ENCODE data around the gene ATP8A2. TPM values are rescaled to one million over a fixed set of nuclear protein-coding genes. Genes with fewer than 3 reads are reported as not detected.

Gene ATP8A2
- total RNA-seq, 4 donors from 2014 or later: 0.29 to 0.65 (median 0.46) TPM

DNA sequence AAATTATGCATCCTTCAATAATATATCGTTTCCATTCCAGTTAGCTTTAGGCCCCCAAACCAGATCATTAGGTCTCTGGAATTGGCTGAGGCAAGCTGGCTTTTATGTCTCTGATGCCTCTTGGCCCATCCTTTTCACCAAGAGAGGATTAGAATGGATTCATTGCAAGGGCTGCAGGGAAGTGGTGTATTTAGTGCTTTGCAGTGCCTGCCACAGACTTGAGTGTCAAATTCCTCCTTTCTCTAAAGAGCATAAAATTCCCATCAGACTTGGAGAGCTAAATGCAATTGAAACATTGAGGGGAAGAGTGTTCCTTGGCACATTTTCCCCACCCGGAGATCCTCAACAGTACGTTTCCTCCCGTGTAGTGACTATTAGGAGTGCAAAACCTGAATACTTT lies 302.6 kb downstream of the ATP8A2 start:
- DNase-seq (ENCODE audit: extremely low spot score): no peak
- Histone ChIP-seq H3K27ac (replicated peaks in 1 of 4) (no peak overlapping the region), H3K27me3 (no peaks in the 10 kb centered on the region), H3K9me3 (peaks cover 0 to 9% (median 3%) of the 10 kb centered on the region in 4 donors), H3K4me3 (no peak overlapping the region), H3K36me3 (no peaks in the 10 kb centered on the region), H3K4me1 (no peaks in the 10 kb centered on the region)
- intact Hi-C loops (cut with DNase I): no loop called here
- 91% methylated on average over 4 of the region's 4 CpGs for WGBS
- TF ChIP-seq, protein P1, sequence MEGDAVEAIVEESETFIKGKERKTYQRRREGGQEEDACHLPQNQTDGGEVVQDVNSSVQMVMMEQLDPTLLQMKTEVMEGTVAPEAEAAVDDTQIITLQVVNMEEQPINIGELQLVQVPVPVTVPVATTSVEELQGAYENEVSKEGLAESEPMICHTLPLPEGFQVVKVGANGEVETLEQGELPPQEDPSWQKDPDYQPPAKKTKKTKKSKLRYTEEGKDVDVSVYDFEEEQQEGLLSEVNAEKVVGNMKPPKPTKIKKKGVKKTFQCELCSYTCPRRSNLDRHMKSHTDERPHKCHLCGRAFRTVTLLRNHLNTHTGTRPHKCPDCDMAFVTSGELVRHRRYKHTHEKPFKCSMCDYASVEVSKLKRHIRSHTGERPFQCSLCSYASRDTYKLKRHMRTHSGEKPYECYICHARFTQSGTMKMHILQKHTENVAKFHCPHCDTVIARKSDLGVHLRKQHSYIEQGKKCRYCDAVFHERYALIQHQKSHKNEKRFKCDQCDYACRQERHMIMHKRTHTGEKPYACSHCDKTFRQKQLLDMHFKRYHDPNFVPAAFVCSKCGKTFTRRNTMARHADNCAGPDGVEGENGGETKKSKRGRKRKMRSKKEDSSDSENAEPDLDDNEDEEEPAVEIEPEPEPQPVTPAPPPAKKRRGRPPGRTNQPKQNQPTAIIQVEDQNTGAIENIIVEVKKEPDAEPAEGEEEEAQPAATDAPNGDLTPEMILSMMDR (IDR thresholded peaks at IDR 0.05): no peak
- TF ChIP-seq POLR2AphosphoS5 (IDR thresholded peaks at IDR 0.05) (no peak), POLR2A (IDR thresholded peaks at IDR 0.05; ENCODE audit: low read depth) (no peak), EP300 (IDR thresholded peaks at IDR 0.05) (no peak)

DNA sequence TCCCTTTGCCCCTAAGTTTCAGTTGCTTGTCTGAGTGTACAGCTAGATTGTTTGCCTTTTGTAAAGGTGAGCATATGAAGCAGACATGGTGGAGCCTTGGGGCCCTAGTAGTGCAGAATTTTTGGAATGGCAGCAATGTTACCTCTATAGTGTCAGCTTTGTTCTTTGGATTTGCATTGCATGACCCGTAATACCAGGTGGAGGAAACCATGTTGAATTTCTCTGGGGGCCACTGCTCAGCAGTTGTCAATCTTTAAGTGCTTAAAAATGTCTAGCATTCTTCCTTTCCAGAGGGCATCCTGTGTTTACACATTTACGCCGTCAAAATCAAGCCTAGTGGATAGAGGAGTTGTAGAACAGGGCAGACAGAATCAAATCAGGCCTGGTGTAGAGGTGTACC lies 303.3 kb downstream of the ATP8A2 start:
- peaks cover 0 to 3% (median under 1%) of the 10 kb centered on the region in 4 donors for H3K9me3 ChIP-seq
- DNase-seq (ENCODE audit: extremely low spot score): no peak
- no peaks in the 10 kb centered on the region for H3K4me1 ChIP-seq
- no peaks in the 10 kb centered on the region for H3K27me3 ChIP-seq
- no peak overlapping the region for H3K4me3 ChIP-seq
- intact Hi-C loops (cut with DNase I): no loop called here
- 69% methylated on average over 3 of the region's 3 CpGs for WGBS
- no peaks in the 10 kb centered on the region for H3K36me3 ChIP-seq
- no peak overlapping the region for H3K27ac ChIP-seq (replicated peaks in 1 of 4)
- TF ChIP-seq, protein P1 (IDR thresholded peaks at IDR 0.05): no peak
- TF ChIP-seq EP300 (IDR thresholded peaks at IDR 0.05): no peak

DNA sequence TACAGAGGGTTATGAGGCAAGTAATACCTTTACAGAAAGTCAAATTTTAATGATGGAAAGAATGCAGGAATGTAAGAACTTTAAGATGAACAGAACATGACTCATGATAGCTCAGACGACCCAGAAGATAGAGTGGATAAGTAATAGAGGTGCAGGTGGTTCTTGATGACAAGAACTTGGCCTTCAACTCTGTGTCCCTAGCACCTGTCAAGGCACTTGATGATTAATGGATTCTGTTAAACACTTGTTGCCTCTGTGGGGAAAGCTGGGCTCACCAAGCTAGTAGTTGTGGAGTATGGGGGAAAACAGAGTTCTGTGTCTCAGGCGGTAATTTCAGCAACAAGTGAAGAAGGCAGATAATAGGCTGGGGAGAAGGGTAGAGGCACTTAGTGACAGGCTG lies 306.2 kb downstream of the ATP8A2 start:
- Histone ChIP-seq H3K27ac (replicated peaks in 1 of 4) (no peak overlapping the region), H3K27me3 (no peaks in the 10 kb centered on the region), H3K36me3 (no peaks in the 10 kb centered on the region), H3K4me1 (no peaks in the 10 kb centered on the region), H3K4me3 (no peak overlapping the region), H3K9me3 (no peaks in the 10 kb centered on the region)
- TF ChIP-seq POLR2AphosphoS5 (IDR thresholded peaks at IDR 0.05) (no peak), POLR2A (IDR thresholded peaks at IDR 0.05; ENCODE audit: low read depth) (no peak), EP300 (IDR thresholded peaks at IDR 0.05) (no peak)
- TF ChIP-seq, protein P1 (IDR thresholded peaks at IDR 0.05): no peak
- intact Hi-C loops (cut with DNase I): no loop called here
- WGBS: 63% methylated on average over 2 of the region's 2 CpGs
- no peak for DNase-seq (ENCODE audit: extremely low spot score)

DNA sequence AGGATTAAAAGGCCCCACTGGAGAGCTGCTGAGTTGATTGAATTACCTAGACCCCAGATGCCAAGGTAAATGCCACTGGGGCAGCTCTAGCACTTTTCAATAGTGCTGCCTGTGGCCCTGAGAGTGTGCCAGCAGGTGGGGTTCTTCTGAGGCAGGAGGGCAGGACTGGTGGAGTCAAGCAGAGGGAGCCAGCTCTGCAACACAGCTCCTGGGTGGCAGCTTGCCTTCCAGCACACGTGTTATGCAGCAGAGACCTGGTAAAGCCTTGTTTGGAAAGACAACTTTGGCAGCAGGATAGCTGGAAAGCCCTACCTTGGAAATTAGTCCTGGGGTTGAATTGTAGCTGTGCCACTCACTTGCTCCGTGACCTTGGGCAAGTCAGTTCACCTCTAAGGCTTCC lies 306.6 kb downstream of the ATP8A2 start:
- Histone ChIP-seq H3K4me1 (no peaks in the 10 kb centered on the region), H3K36me3 (no peaks in the 10 kb centered on the region), H3K9me3 (no peaks in the 10 kb centered on the region), H3K27me3 (no peaks in the 10 kb centered on the region), H3K4me3 (no peak overlapping the region), H3K27ac (replicated peaks in 1 of 4) (no peak overlapping the region)
- intact Hi-C loops (cut with DNase I): no loop called here
- 93% methylated on average over 2 of the region's 2 CpGs for WGBS
- no peak for DNase-seq (ENCODE audit: extremely low spot score)
- TF ChIP-seq EP300 (IDR thresholded peaks at IDR 0.05): no peak
- TF ChIP-seq POLR2AphosphoS5 (IDR thresholded peaks at IDR 0.05): no peak
- TF ChIP-seq POLR2A (IDR thresholded peaks at IDR 0.05; ENCODE audit: low read depth): no peak
- TF ChIP-seq, protein P1 (IDR thresholded peaks at IDR 0.05): no peak

DNA sequence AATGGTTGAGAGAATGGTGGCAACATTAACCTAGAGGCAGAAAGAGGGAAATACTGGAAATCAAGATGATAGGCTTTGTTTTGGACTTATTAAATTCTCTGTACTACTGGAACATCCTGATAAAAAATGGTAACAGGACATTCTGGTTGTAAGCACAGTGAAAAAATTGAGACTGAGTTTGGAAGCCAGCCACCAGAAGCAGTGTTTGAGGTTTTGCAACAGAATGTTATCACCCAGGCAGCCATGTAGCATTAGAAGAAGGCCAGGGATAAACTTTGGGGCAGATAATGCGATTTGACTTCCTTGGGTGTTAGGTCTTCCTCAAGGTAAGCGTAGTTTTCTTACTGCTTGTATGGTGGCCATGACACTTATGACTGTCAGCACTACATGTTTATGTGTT lies 307.4 kb downstream of the ATP8A2 start:
- no peak overlapping the region for H3K27ac ChIP-seq (replicated peaks in 1 of 4)
- no peak for DNase-seq (ENCODE audit: extremely low spot score)
- H3K9me3 ChIP-seq: no peaks in the 10 kb centered on the region
- intact Hi-C loops (cut with DNase I): no loop called here
- WGBS: 86% methylated on average over 2 of the region's 2 CpGs
- no peak overlapping the region for H3K4me3 ChIP-seq
- no peaks in the 10 kb centered on the region for H3K36me3 ChIP-seq
- TF ChIP-seq, protein P1 (IDR thresholded peaks at IDR 0.05): no peak
- TF ChIP-seq POLR2AphosphoS5 (IDR thresholded peaks at IDR 0.05) (no peak), EP300 (IDR thresholded peaks at IDR 0.05) (no peak), POLR2A (IDR thresholded peaks at IDR 0.05; ENCODE audit: low read depth) (no peak)
- no peaks in the 10 kb centered on the region for H3K4me1 ChIP-seq
- H3K27me3 ChIP-seq: no peaks in the 10 kb centered on the region
